ENCODE results near the gene TRAPPC3L.
"Not testable (repeated sequence)": the region's sequence is repeated elsewhere in the genome, so short reads cannot be mapped to it uniquely, and the experiment has no call there.

TRAPPC3L gene

GRCh38 chr6:116512111-116512559 lies 33.3 kb downstream of the TRAPPC3L start:
- DNase-seq, result no peak

GRCh38 chr6:116511424-116512110 lies 33.9 kb downstream of the TRAPPC3L start, which contains the start of gene CALHM5:
Gene CALHM5 (plus strand): TSS chr6:116511639. CDS start chr6:116511697, 58 bp downstream.
- peak in 1 of 2 experiments; percentile 1 for DNase-seq

GRCh38 chr6:116508527-116508926 lies 37.0 kb downstream of the TRAPPC3L start:
- DNase-seq, result peak in 1 of 2 experiments; percentile 7

GRCh38 chr6:116507324-116507723 lies 38.2 kb downstream of the TRAPPC3L start:
- no peak for DNase-seq

- DNase-seq, result no peak
Observed at GRCh38 chr6:116500969-116501433, 44.5 kb downstream of the TRAPPC3L start.

- no peak for DNase-seq
Observed at GRCh38 chr6:116497113-116497676, 48.3 kb downstream of the TRAPPC3L start.

GRCh38 chr6:116495161-116495560 lies 50.3 kb downstream of the TRAPPC3L start:
- DNase-seq, result not testable (repeated sequence)

GRCh38 chr6:116492331-116493067 lies 53.0 kb downstream of the TRAPPC3L start:
- no peak for DNase-seq

- no peak for DNase-seq
Observed at GRCh38 chr6:116491610-116492330, 53.7 kb downstream of the TRAPPC3L start.

- no peak for DNase-seq
Observed at GRCh38 chr6:116485559-116486184, 59.8 kb downstream of the TRAPPC3L start.

- DNase-seq, result no peak
Observed at GRCh38 chr6:116483616-116484015, 61.9 kb downstream of the TRAPPC3L start.

GRCh38 chr6:116482780-116483179 lies 62.7 kb downstream of the TRAPPC3L start:
- DNase-seq, result no peak

GRCh38 chr6:116476002-116476678 lies 69.3 kb downstream of the TRAPPC3L start:
- peak; percentile 81 to 85 for DNase-seq

GRCh38 chr6:116475141-116475540 lies 70.3 kb downstream of the TRAPPC3L start:
- peak; percentile 69 to 82 for DNase-seq

- no peak for DNase-seq
Observed at GRCh38 chr6:116472706-116473105, 72.8 kb downstream of the TRAPPC3L start.

- no peak for DNase-seq
Observed at GRCh38 chr6:116471531-116471930, 74.0 kb downstream of the TRAPPC3L start.

- DNase-seq, result no peak
Observed at GRCh38 chr6:116468293-116468692, 77.2 kb downstream of the TRAPPC3L start.

- no peak for DNase-seq
Observed at GRCh38 chr6:116467514-116467913, 78.0 kb downstream of the TRAPPC3L start.

GRCh38 chr6:116467096-116467495 lies 78.4 kb downstream of the TRAPPC3L start:
- no peak for DNase-seq

GRCh38 chr6:116465246-116465645 lies 80.2 kb downstream of the TRAPPC3L start:
- peak; percentile 82 to 86 for DNase-seq

- no peak for DNase-seq
Observed at GRCh38 chr6:116463301-116463700, 82.2 kb downstream of the TRAPPC3L start.

Measured in Kasumi-1 (cell line).